HepG2 (cell line): ENCODE results near the gene USP30. TPM values are rescaled to one million over a fixed set of nuclear protein-coding genes. Genes with fewer than 3 reads are reported as not detected.

Source experiments
- ATAD3A ChIP-seq: sonication (generic); formaldehyde crosslinking; IDR thresholded peaks from 2 replicates; pipeline ENCODE4 v1.4.0; 2020; ENCODE audit warnings: missing genetic modification reagents
- HMG20B ChIP-seq: conservative IDR thresholded peaks from 2 replicates; pipeline ENCODE4 v1.6.1; 2016; ENCODE audit warnings: missing genetic modification reagents, missing compliant biosample characterization
- NFE2 ChIP-seq: sonication (generic); formaldehyde crosslinking; IDR thresholded peaks from 2 replicates; pipeline ENCODE4 v1.4.0; 2020; ENCODE audit warnings: missing genetic modification reagents
- NFIC ChIP-seq: IDR thresholded peaks from 2 replicates; pipeline ENCODE4 v1.6.1; 2012; ENCODE audit warnings: mild to moderate bottlenecking, low read length, inconsistent platforms
- NFYC ChIP-seq: IDR thresholded peaks from 2 replicates; pipeline ENCODE4 v1.6.1; 2016; ENCODE audit warnings: missing genetic modification reagents, missing compliant biosample characterization
- RBAK ChIP-seq: sonication (generic); formaldehyde crosslinking; IDR thresholded peaks from 2 replicates; pipeline ENCODE4 v1.5.1; 2020; ENCODE audit warnings: mild to moderate bottlenecking, missing genetic modification reagents
- RNF219 ChIP-seq: sonication (generic); formaldehyde crosslinking; IDR thresholded peaks from 2 replicates; pipeline ENCODE4 v1.5.0; 2020; ENCODE audit warnings: mild to moderate bottlenecking, missing genetic modification reagents
- TP53 ChIP-seq: sonication (generic); formaldehyde crosslinking; conservative IDR thresholded peaks from 2 replicates; pipeline ENCODE4 v1.4.0; 2020; ENCODE audit warnings: missing genetic modification reagents
- TRAFD1 ChIP-seq: sonication (generic); formaldehyde crosslinking; IDR thresholded peaks from 2 replicates; pipeline ENCODE4 v1.5.1; 2020; ENCODE audit warnings: missing genetic modification reagents, mild to moderate bottlenecking, borderline replicate concordance
- ZFY ChIP-seq: sonication (generic); formaldehyde crosslinking; IDR thresholded peaks from 2 replicates; pipeline ENCODE4 v1.4.0; 2020; ENCODE audit warnings: missing genetic modification reagents
- ZKSCAN8 ChIP-seq: IDR thresholded peaks from 2 replicates; pipeline ENCODE4 v1.6.1; 2016; ENCODE audit warnings: borderline replicate concordance, missing genetic modification reagents, missing compliant biosample characterization
- ZNF143 ChIP-seq: sonication (generic); formaldehyde crosslinking; IDR thresholded peaks from 2 replicates; pipeline ENCODE4 v1.4.0; 2020; ENCODE audit warnings: missing genetic modification reagents
- ZNF572 ChIP-seq: sonication (generic); formaldehyde crosslinking; IDR thresholded peaks from 2 replicates; pipeline ENCODE4 v1.5.1; 2020; ENCODE audit warnings: mild to moderate bottlenecking, missing genetic modification reagents
- ZNF800 ChIP-seq: sonication (generic); formaldehyde crosslinking; IDR thresholded peaks from 2 replicates; pipeline ENCODE4 v1.4.0; 2020; ENCODE audit warnings: missing genetic modification reagents
- ZNF850 ChIP-seq: sonication (generic); formaldehyde crosslinking; conservative IDR thresholded peaks from 2 replicates; pipeline ENCODE4 v1.9.0; 2021; ENCODE audit warnings: mild to moderate bottlenecking, missing genetic modification reagents
- polyA plus RNA-seq, 8 experiments: library from polyadenylated mRNA; depleted of rRNA in 3 of 8; stranded (reverse) in 7 of 8; unstranded in 1 of 8; fragments of >200 nt; fragmentation: Illumina TruSeq in 4 of 8; extraction: Trizol in 4 of 8; gene quantifications; 2 replicates each; pipeline versions ENCODE4 v1.2.1 to v1.2.3, GENCODE V29; 2011 to 2016; ENCODE audit warnings: low read depth in 4 of 8, missing spikeins in 1 of 8, mixed read lengths in 1 of 8; ENCODE audit not compliant: insufficient read depth in 1 of 8
- total RNA-seq, 5 experiments: library from RNA; depleted of rRNA; stranded (reverse); fragments of >200 nt; fragmentation: Illumina TruSeq; extraction: Trizol; gene quantifications; 2 replicates each; pipeline ENCODE4 v1.2.3, GENCODE V29; 2016; ENCODE audit warnings: low read depth in 1 of 5
- TF ChIP-seq, protein P1 (sequence below): sonication (generic); formaldehyde crosslinking; IDR thresholded peaks from 2 replicates; pipeline ENCODE4 v1.8.1; 2022; ENCODE audit warnings: low read depth, mild to moderate bottlenecking, missing genetic modification reagents
- TF ChIP-seq, protein P2 (sequence below): sonication (generic); formaldehyde crosslinking; conservative IDR thresholded peaks from 2 replicates; pipeline ENCODE4 v1.8.0; 2022; ENCODE audit warnings: low read depth, missing genetic modification reagents

USP30 gene
- total and polyA plus RNA-seq, 2 of the 13 experiments (the other 11 are each of a cell fraction or from before 2014, with no cell fraction given), result 11.2 to 20.8 TPM

DNA sequence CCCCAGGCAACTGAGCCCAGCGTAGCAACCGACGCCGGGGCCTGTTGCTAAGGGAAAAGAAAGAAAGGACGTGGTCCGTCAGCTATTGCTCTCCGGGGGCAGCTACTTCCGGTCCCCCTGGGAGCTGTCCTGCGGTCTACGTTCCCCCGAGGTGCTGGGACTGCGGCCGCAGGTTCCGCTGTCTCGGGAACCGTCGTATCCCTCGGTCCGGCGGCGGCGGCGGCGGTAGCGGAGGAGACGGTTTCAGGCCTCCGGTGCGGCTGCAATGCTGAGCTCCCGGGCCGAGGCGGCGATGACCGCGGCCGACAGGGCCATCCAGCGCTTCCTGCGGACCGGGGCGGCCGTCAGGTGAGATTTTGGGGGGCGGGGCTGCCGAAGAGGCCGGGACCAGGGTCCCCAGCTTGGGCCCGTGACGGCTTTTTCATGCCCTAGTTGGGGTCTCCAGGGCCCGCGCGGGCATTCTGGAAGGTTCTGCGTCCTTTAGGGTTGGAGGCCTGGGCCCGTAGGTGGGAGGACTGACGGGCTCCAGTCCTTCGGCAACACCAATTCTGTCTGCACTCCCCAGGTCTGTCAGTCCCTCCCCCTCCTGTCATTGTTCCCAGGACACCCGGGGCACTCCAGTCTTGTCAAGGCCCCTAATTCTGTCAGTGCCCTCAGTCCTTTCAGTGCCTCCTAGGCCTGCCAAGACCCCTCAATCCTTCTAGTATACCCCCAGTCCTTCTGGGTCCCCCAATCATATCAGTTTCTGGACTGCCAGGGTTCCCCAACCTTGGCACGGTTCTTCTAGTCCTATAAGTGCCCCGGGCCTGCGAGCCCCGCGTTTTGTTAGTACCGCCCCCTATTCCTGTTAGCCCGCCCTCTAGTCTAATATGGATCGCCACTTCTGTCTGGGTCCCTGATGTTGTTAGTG lies at the start of gene USP30 (continued):
- TF ChIP-seq ZKSCAN8 (CRISPR knock-in tag) (peak; percentile 88; the same call in 1 of the 2 replicates), RNF219 (CRISPR knock-in tag) (no peak), NFIC (no peak), HMG20B (CRISPR knock-in tag) (0 out of 2 replicates have a peak, but pooled peaks have one; percentile 52), ZNF850 (CRISPR knock-in tag) (no peak), TP53 (CRISPR knock-in tag) (peak; percentile 58; the same call in 1 of the 2 replicates), NFE2 (CRISPR knock-in tag) (no peak), NFYC (CRISPR knock-in tag) (peak; percentile 39; the same call in 1 of the 2 replicates), ZNF572 (CRISPR knock-in tag) (no peak), ZNF143 (peak; percentile 73), ATAD3A (CRISPR knock-in tag) (no peak), RBAK (no peak), TRAFD1 (CRISPR knock-in tag) (no peak), ZNF800 (no peak), ZFY (CRISPR knock-in tag) (peak; percentile 87)
- TF ChIP-seq, protein P1, sequence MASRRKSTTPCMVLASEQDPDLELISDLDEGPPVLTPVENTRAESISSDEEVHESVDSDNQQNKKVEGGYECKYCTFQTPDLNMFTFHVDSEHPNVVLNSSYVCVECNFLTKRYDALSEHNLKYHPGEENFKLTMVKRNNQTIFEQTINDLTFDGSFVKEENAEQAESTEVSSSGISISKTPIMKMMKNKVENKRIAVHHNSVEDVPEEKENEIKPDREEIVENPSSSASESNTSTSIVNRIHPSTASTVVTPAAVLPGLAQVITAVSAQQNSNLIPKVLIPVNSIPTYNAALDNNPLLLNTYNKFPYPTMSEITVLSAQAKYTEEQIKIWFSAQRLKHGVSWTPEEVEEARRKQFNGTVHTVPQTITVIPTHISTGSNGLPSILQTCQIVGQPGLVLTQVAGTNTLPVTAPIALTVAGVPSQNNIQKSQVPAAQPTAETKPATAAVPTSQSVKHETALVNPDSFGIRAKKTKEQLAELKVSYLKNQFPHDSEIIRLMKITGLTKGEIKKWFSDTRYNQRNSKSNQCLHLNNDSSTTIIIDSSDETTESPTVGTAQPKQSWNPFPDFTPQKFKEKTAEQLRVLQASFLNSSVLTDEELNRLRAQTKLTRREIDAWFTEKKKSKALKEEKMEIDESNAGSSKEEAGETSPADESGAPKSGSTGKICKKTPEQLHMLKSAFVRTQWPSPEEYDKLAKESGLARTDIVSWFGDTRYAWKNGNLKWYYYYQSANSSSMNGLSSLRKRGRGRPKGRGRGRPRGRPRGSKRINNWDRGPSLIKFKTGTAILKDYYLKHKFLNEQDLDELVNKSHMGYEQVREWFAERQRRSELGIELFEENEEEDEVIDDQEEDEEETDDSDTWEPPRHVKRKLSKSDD, result no peak
- TF ChIP-seq, protein P2, sequence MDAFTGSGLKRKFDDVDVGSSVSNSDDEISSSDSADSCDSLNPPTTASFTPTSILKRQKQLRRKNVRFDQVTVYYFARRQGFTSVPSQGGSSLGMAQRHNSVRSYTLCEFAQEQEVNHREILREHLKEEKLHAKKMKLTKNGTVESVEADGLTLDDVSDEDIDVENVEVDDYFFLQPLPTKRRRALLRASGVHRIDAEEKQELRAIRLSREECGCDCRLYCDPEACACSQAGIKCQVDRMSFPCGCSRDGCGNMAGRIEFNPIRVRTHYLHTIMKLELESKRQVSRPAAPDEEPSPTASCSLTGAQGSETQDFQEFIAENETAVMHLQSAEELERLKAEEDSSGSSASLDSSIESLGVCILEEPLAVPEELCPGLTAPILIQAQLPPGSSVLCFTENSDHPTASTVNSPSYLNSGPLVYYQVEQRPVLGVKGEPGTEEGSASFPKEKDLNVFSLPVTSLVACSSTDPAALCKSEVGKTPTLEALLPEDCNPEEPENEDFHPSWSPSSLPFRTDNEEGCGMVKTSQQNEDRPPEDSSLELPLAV, result no peak
